NB4 (cell line): ENCODE results near the gene HECW1.
A peak's percentile ranks its signal among the peaks of the same experiment; 100 is the strongest.

Experiments
- DNase-seq: peaks from one replicate; pipeline ENCODE4 v3.0.0; 2010; ENCODE audit warnings: low read depth
- H3K4me3 ChIP-seq: one replicate; pipeline ENCODE4 v1.5.1; 2011; ENCODE audit warnings: mild to moderate bottlenecking, low read depth, low read length, moderate library complexity
- CTCF ChIP-seq: IDR thresholded peaks from one replicate; pipeline ENCODE4 v1.5.1; 2012; ENCODE audit warnings: low read depth, low read length
- MYC ChIP-seq: IDR thresholded peaks from 2 replicates; pipeline ENCODE4 v1.6.1; 2011; ENCODE audit warnings: low read depth, low read length
- POLR2A ChIP-seq: IDR thresholded peaks from 2 replicates; pipeline ENCODE4 v1.6.1; 2011; ENCODE audit warnings: mild to moderate bottlenecking; ENCODE audit not compliant: insufficient read length; ENCODE audit errors: extremely low read depth
- TF ChIP-seq, protein P1 (sequence below): IDR thresholded peaks from 2 replicates; pipeline ENCODE4 v1.6.1; 2011; ENCODE audit warnings: low read depth, low read length

The HECW1 gene

DNA sequence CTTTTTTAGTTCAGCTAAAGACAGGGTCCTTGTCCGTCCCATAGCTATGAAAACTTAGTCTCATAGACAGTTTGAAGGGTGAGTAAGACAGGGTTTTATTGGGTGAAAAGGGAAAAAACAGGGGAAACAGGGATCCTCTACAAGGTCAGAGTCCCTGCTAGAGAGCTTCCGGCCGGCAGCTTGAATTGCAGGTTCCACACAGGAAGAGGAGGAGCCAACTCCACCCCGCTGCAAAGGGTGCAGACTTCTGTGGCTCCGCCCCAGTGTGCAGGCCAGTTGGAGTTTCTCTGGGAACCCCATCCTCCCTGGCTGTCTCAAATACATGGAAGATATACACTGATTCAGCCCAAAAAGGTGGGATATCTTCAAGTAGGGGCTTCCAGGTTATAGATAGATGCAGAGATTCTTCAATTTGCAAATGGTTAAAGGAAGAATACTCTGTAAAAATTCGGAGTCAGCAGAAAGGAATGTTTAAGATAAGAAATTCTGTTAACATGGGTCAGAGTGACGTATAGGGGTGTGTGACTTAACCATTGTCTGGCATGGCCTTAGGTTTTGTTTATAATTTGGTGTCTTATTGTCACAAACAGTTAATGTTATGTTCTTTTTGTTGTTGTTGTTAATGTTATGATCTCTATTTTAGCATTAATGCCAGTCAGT lies 34.6 kb upstream of the HECW1 start:
- peak; percentile 12 for DNase-seq
- H3K4me3 ChIP-seq: no peak overlapping the region
- TF ChIP-seq MYC (no peak), CTCF (no peak), POLR2A (no peak)
- TF ChIP-seq, protein P1, sequence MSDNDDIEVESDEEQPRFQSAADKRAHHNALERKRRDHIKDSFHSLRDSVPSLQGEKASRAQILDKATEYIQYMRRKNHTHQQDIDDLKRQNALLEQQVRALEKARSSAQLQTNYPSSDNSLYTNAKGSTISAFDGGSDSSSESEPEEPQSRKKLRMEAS: no peak

- H3K4me3 ChIP-seq: no peak overlapping the region
- no peak for DNase-seq
- TF ChIP-seq MYC (no peak), POLR2A (no peak), CTCF (no peak)
- TF ChIP-seq, protein P1: no peak
These were observed 33.7 kb upstream of the HECW1 start for GRCh38 chr7:43078794-43079193.

- TF ChIP-seq, protein P1: no peak
- TF ChIP-seq CTCF (no peak), MYC (no peak), POLR2A (no peak)
These were observed 30.8 kb upstream of the HECW1 start for GRCh38 chr7:43081603-43082002.

GRCh38 chr7:43083106-43083505 lies 29.3 kb upstream of the HECW1 start:
- no peak for DNase-seq
- TF ChIP-seq, protein P1: no peak
- TF ChIP-seq POLR2A: no peak
- TF ChIP-seq CTCF: no peak
- no peak for TF ChIP-seq MYC
- H3K4me3 ChIP-seq: no peak overlapping the region

More at GRCh38 chr7:43081603-43082002, 30.8 kb upstream of the HECW1 start:
- H3K4me3 ChIP-seq: no peak overlapping the region
- no peak for DNase-seq

GRCh38 chr7:43085017-43085416 lies 27.4 kb upstream of the HECW1 start:
- H3K4me3 ChIP-seq: no peak overlapping the region
- TF ChIP-seq, protein P1: no peak
- no peak for TF ChIP-seq MYC
- no peak for TF ChIP-seq CTCF
- no peak for TF ChIP-seq POLR2A
- no peak for DNase-seq
